Measurements from ENCODE around the gene CDC34.

The CDC34 gene

GRCh38 chr19:588093-588740 lies 56.7 kb downstream of the CDC34 start:
- peaks cover 2 to 4% (median 4%) of the 10 kb centered on the region in 3 donors for H3K36me3 ChIP-seq
- DNase-seq: no peak
- H3K4me1 ChIP-seq: peaks cover 0 to 31% (median 5%) of the 10 kb centered on the region in 4 donors
- H3K9me3 ChIP-seq: no peaks in the 10 kb centered on the region
- TF ChIP-seq CTCF (IDR thresholded peaks at IDR 0.05): no peak
- H3K4me3 ChIP-seq: no peak overlapping the region
- H3K27ac ChIP-seq: no peak overlapping the region
- peaks cover 4 to 80% of the 10 kb centered on the region in 2 donors for H3K27me3 ChIP-seq
- intact Hi-C loops (cut with DNase I; ENCODE audit: low total_unique reads): no loop called here

- H3K27ac ChIP-seq: no peak overlapping the region
- no peak for TF ChIP-seq CTCF (IDR thresholded peaks at IDR 0.05)
- intact Hi-C loops (cut with DNase I; ENCODE audit: low total_unique reads): no loop called here
- no peaks in the 10 kb centered on the region for H3K9me3 ChIP-seq
- H3K36me3 ChIP-seq: no peaks in the 10 kb centered on the region
- H3K27me3 ChIP-seq: peaks cover 4 to 83% of the 10 kb centered on the region in 2 donors
- H3K4me1 ChIP-seq: peaks cover 0 to 29% (median 5%) of the 10 kb centered on the region in 4 donors
- no peak overlapping the region for H3K4me3 ChIP-seq
- no peak for DNase-seq
Measured at GRCh38 chr19:588741-589692, 57.5 kb downstream of the CDC34 start.

GRCh38 chr19:589693-590395 lies 58.3 kb downstream of the CDC34 start, which contains the start of gene HCN2:
TSS of gene HCN2 (plus strand) at chr19:589881. CDS start at chr19:589946, 65 bp downstream.
- H3K36me3 ChIP-seq: no peaks in the 10 kb centered on the region
- H3K9me3 ChIP-seq: no peaks in the 10 kb centered on the region
- intact Hi-C loops (cut with DNase I; ENCODE audit: low total_unique reads): no loop called here
- H3K27me3 ChIP-seq: peaks cover 4 to 83% of the 10 kb centered on the region in 2 donors
- peaks cover 0 to 25% (median 5%) of the 10 kb centered on the region in 4 donors for H3K4me1 ChIP-seq
- no peak within 1 kb of the TSS for H3K27ac ChIP-seq
- H3K4me3 ChIP-seq: peak within 1 kb of the TSS in 1 of 2 donors; percentile 9
- no peak for TF ChIP-seq CTCF (IDR thresholded peaks at IDR 0.05)
- DNase-seq: no peak

GRCh38 chr19:590396-590745 lies 58.8 kb downstream of the CDC34 start:
- TF ChIP-seq CTCF (IDR thresholded peaks at IDR 0.05): no peak
- no peaks in the 10 kb centered on the region for H3K36me3 ChIP-seq
- H3K4me1 ChIP-seq: peaks cover 0 to 25% (median 5%) of the 10 kb centered on the region in 4 donors
- no peak overlapping the region for H3K27ac ChIP-seq
- intact Hi-C loops (cut with DNase I; ENCODE audit: low total_unique reads): no loop called here
- no peak for DNase-seq
- H3K27me3 ChIP-seq: peaks cover 4 to 86% of the 10 kb centered on the region in 2 donors
- no peaks in the 10 kb centered on the region for H3K9me3 ChIP-seq
- H3K4me3 ChIP-seq: peak overlapping the region in 1 of 2 donors; percentile 9

GRCh38 chr19:590750-591098 lies 59.2 kb downstream of the CDC34 start:
- peaks cover 0 to 25% (median 5%) of the 10 kb centered on the region in 4 donors for H3K4me1 ChIP-seq
- H3K9me3 ChIP-seq: no peaks in the 10 kb centered on the region
- H3K27ac ChIP-seq: no peak overlapping the region
- no peak for TF ChIP-seq CTCF (IDR thresholded peaks at IDR 0.05)
- intact Hi-C loops (cut with DNase I; ENCODE audit: low total_unique reads): no loop called here
- no peaks in the 10 kb centered on the region for H3K36me3 ChIP-seq
- DNase-seq: no peak
- no peak overlapping the region for H3K4me3 ChIP-seq
- H3K27me3 ChIP-seq: peaks cover 4 to 86% of the 10 kb centered on the region in 2 donors

All from tibial artery (tissue), 4 donors.